AG04450 (cell line): ENCODE measurements around the gene GAS7. TPM values are rescaled to one million over a fixed set of nuclear protein-coding genes. Genes with fewer than 3 reads are reported as not detected.

ENCODE experiments used
- CTCF ChIA-PET: fragments of 300-600, 350-600 bp; formaldehyde crosslinking; extraction: SDS; loops from one replicate; lab custom pipeline; 2022; ENCODE audit warnings: antibody characterized with exemption, inconsistent platforms; lab: Charles Lee
- POLR2A ChIA-PET: fragments of 350-600 bp; formaldehyde crosslinking; extraction: SDS; loops from one replicate; lab custom pipeline; 2021; ENCODE audit warnings: antibody characterized with exemption, inconsistent platforms; lab: Yijun Ruan, JAX
- DNase-seq: peaks from one replicate; pipeline ENCODE4 v3.0.0-alpha.2; 2011; ENCODE audit warnings: low read depth, low spot score
- H3K27ac ChIP-seq: one replicate; pipeline ENCODE4 v1.5.1; 2012; ENCODE audit warnings: low read depth, low read length, control low read depth
- H3K27me3 ChIP-seq: one replicate; pipeline ENCODE4 v1.6.0; 2012; ENCODE audit warnings: low read length; ENCODE audit not compliant: control insufficient read depth, insufficient read depth
- H3K4me3 ChIP-seq: 2 replicates; pipeline ENCODE4 v1.5.1; 2011; ENCODE audit warnings: mild to moderate bottlenecking, low read depth, low read length, control low read depth
- H3K9me3 ChIP-seq: 2 replicates; pipeline ENCODE4 v1.5.1; 2012; ENCODE audit warnings: low read length; ENCODE audit not compliant: control insufficient read depth, insufficient read depth
- CTCF ChIP-seq: IDR thresholded peaks from 2 replicates; pipeline ENCODE4 v1.5.1; 2011; ENCODE audit warnings: low read depth, low read length, control low read depth, inconsistent platforms
- polyA plus RNA-seq: library from polyadenylated mRNA; depleted of rRNA; stranded (reverse); fragments of >200 nt; gene quantifications from 2 replicates; pipeline ENCODE4 v1.2.3, GENCODE V29; 2011

GAS7 gene
- polyA plus RNA-seq, 1 experiment, result 5.6 TPM

- DNase-seq, result no peak
- CTCF ChIA-PET, result interaction anchor here (1.0 kb wide), 1 partner anchor 16 kb away, joined by 4 read pairs; no protein-coding TSS in a partner anchor
- H3K27me3 ChIP-seq, result no peaks in the 10 kb centered on the region
- POLR2A ChIA-PET, result no interaction called here
- no peak for TF ChIP-seq CTCF
- no peak overlapping the region for H3K27ac ChIP-seq
- H3K9me3 ChIP-seq, result peaks cover 55% of the 10 kb centered on the region
- no peak overlapping the region for H3K4me3 ChIP-seq
Measured at GRCh38 chr17:9912121-9913099, 286.0 kb downstream of the GAS7 start.

DNA sequence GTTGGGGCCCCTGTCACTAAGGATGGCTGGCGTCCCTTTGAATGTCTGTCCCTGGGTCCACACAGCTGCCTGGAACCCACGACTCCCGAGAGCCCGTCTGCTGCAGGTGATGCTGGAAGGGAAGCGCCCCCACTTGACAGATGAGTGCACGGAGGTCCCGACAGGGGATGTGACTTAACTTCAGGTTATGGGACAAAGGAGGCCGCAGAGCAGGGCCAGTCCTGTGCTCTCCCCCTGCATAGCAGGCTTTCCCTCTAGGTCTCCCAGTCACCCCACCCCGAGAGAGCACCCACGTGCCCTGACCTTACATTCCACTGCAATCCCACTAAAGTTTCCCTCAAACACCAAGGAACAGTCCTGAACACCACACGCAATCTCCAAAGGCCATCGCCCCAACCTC lies 287.3 kb downstream of the GAS7 start:
- ChIA-PET CTCF (no interaction called here), POLR2A (no interaction called here)
- Histone ChIP-seq H3K27me3 (no peaks in the 10 kb centered on the region), H3K27ac (no peak overlapping the region), H3K9me3 (peaks cover 53% of the 10 kb centered on the region), H3K4me3 (no peak overlapping the region)
- DNase-seq, result no peak
- no peak for TF ChIP-seq CTCF

DNA sequence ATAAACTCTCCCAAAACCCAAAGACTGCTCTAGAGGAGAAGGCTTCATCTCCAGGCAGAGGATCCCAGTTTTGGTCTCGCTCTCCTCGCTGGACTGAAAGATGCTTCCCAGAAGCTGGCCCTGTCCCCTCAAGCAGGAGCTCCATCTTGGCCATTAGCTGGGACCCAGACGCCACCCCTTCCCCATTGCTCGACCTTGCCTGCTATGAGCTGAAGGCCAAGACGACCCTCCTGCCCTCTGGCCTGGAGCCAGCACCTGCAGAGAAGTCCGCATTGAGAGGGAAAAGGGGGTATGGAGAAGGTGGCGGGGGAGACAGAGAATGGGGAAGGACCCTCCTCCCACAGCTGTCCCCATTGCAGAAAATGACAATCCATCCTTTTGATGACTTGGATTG lies 289.8 kb downstream of the GAS7 start:
- ChIA-PET CTCF (no interaction called here), POLR2A (no interaction called here)
- Histone ChIP-seq H3K27ac (no peak overlapping the region), H3K27me3 (no peaks in the 10 kb centered on the region), H3K9me3 (peaks cover 60% of the 10 kb centered on the region), H3K4me3 (no peak overlapping the region)
- no peak for DNase-seq
- no peak for TF ChIP-seq CTCF

GRCh38 chr17:9907883-9908648 lies 290.3 kb downstream of the GAS7 start:
- Histone ChIP-seq H3K9me3 (peaks cover 63% of the 10 kb centered on the region), H3K27ac (no peak overlapping the region), H3K4me3 (no peak overlapping the region), H3K27me3 (no peaks in the 10 kb centered on the region)
- DNase-seq, result peak; percentile 15
- ChIA-PET CTCF (no interaction called here), POLR2A (no interaction called here)
- no peak for TF ChIP-seq CTCF

- no peak overlapping the region for H3K27ac ChIP-seq
- no peak for TF ChIP-seq CTCF
- no peak for DNase-seq
- no peak overlapping the region for H3K4me3 ChIP-seq
- ChIA-PET POLR2A (no interaction called here), CTCF (no interaction called here)
- H3K27me3 ChIP-seq, result no peaks in the 10 kb centered on the region
- H3K9me3 ChIP-seq, result peaks cover 58% of the 10 kb centered on the region
Measured at GRCh38 chr17:9907131-9907530, 291.3 kb downstream of the GAS7 start.
